Activated gamma-delta T cell treated with anti-CD3 and anti-CD28 coated beads, Interleukin-2, amount 50 U/mL, for 16 hours (primary cell): ENCODE measurements around the gene ERN1.
A peak's percentile ranks its signal among the peaks of the same experiment; 100 is the strongest.

Experiments used
- DNase-seq: peaks from one replicate; pipeline ENCODE4 v3.0.0-alpha.2; 2020; ENCODE audit warnings: low read depth

The ERN1 gene

DNA sequence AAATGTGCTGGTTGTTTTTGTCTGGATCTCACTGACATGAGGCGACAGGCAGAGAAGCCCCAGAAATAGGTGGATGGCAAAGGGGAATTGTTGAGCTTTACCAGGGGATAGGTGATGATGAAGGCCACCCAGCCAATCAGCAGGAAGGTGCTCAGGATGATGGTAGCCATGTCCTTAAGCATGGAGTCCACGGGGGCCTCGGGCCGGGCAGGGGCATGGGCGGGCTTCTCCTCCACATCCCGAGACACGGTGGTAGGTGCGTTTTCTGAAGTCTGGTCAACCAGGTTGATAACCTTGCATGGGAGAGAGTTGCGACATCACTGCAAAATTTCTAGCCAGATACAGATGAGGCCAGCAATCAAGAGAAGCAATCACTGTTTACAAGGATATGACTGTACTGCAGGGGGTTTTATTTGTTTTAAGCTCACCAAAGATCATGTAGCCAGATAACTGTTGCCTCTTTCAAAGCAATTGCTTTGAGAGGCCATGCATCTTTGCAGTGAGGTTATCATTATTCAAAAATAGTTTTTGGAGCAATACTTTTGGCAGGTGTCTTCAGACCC, 72.2 kb downstream of the ERN1 start:
- no peak for DNase-seq

DNA sequence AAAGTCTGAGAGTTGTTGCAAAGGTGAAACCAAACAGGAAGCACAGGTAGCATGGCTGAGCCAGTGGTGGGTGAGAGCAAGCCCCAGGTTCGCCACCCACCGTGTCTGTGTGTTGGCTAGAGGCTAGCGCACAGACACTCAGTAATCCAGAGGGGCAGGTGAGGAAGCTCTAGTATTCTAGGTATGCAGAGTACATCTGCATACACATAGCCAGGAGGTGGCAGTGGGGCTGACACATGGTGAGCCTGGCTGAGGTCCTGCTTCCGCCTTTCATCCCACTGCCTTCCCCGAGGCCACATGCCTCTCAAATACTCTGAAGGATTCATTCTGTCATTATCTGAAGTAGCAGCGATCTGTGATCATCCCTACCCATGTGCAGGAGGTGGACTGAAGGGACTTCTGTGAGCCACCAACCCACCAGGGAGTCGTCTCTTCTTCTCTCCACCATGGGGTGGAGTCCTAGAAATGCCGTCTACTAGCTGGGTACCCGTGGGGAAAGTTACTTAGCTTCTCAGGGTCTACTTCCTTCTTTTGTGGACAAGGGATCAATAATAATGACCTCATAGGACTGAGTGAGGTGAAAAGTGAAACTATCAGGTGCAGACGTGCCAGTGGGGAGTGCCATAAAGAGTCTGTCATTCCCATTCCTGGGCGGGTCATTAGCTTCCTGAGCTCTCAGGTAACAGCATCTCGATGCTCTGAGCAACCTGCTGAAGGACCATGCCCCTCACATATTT, 73.5 kb downstream of the ERN1 start:
- DNase-seq = no peak

DNA sequence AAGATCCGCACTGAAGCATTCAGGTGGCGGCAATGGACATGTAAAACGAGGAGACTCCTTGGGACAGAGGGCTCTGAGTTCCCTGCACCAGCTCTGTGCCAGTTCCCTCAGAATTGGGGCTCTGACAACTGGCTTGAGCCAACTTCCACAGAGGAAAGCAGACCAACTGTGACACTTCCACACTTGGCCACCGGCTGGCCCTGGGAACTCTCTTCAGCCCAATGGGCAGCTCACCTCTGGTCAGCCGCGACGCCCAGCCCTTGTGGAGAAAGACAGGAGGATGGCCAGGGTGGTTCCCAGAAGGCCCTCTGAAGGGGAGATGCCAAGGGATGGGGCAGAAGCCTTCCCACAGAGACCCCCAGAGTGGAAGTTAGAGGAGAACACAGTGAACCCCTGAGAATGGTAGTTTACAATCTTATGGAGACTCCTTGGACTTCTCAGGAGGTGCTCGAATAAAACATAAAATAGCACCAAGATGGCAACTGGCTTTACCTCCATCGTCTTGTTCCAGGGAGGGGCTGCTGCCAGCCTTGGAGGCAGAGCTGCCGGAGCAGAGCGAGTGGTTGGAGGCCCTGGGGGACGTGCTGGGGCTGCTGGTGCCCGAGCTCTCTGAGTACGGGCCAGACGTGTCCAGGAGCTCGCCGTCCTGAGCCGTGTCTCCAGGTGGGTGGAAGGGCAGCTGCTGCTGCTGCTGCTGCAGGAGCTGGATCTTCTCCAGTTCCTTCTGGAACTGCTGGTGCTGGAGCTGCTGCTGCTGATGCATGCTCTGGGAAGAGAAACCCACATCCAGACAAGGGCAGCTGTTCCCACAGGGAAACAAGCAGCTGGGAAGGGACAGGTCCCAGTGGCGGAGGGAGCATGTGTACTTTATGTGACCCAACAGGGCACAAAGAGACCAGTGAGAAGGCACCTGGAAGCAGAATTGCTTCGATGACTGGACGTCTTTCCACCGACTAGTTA, 74.5 kb downstream of the ERN1 start:
- no peak for DNase-seq

DNA sequence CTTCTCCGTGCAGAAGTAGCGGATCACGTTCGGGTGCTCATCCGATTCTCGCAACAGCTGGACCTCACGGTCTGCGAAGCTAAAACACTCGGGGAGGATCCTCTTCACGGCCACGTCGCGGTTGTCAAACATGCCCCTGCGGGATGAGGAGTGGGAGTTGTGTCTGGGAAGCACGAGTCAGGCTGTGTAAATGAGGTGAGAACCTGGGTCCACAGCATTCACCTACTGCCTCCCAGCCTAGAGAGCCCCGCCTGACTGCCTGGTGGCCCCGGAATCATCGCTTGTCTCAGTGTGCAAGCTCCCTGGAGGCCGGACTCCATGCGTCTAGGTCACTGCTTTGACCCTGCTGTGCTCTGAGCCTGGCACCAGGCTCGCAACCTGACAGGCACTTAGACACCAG, 75.6 kb downstream of the ERN1 start:
- no peak for DNase-seq

DNA sequence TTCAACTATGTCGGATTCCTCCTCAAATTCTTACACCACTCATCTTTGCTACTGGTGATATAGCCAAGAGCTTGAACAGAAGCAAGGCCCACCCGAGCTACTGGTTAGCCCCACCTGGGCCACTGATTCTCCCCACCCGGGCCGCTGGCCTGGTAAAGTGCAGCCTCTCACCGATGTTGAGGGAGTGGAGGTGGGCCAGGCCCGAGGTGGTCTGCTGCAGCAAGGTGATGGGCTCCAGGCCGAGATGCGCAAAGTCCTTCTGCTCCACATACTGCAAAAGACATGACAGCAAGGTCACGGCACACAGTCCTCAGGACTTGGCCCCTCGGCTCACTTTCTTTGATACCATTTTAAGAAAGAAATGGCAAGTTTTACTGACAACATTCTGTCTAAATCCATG, 76.8 kb downstream of the ERN1 start:
- no peak for DNase-seq

DNA sequence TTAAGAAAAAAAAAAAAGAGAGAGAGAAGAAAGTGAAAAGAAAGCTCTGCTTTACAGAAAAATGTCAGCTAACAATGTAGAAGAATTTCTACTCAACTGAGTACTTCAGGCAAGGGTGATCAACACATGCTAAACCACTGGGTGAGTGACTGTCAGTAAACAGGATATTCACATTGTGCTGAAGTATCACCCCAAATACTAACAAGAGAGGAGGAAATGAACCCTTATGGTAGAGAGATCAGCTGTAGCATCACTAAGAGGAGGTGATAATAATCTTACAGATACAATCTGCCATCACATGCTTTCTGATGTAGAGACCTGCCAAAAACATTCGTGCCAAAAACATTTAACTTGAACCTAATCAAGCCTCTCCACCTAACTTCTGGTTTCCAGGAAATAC, 78.8 kb downstream of the ERN1 start:
- DNase-seq = no peak

DNA sequence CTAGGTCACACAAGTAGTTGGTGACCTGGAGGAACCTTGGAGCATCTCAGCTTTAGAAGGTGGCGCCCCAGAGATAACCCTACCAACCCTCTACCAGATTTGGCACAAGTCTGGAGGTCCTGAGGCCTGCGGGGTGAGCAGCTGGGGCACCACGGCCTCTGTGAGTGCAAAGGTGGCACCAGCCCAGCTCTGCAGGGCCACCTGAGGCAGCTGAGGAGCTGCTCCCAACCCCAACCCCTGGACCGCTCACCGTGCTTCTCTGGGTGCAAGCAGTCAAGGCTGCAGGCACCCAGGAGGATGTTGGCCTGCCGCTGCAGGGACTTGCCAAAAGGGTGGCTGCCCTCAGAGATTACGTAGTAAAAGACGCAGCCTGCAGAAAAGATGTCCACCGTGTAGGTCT, 81.1 kb downstream of the ERN1 start:
- DNase-seq = no peak

DNA sequence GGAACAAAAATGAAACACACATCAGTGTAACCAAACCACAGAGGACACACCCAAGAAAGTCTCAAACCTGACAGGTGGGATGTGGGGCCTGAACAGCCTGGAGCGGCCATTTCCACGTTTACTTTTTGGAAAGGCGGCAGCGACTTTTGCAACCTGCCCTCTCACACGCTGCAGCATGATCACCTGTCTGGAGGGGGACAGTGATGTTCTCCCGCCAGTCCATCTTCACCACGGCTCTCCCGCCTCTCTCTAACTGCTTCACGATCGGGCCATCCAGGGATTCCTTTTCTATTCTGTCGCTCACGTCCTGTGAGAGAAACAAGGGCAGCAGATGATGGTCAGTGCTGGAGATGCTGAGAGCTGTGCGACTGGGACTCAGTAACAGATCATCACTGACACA, 84.8 kb downstream of the ERN1 start:
- DNase-seq = no peak

DNA sequence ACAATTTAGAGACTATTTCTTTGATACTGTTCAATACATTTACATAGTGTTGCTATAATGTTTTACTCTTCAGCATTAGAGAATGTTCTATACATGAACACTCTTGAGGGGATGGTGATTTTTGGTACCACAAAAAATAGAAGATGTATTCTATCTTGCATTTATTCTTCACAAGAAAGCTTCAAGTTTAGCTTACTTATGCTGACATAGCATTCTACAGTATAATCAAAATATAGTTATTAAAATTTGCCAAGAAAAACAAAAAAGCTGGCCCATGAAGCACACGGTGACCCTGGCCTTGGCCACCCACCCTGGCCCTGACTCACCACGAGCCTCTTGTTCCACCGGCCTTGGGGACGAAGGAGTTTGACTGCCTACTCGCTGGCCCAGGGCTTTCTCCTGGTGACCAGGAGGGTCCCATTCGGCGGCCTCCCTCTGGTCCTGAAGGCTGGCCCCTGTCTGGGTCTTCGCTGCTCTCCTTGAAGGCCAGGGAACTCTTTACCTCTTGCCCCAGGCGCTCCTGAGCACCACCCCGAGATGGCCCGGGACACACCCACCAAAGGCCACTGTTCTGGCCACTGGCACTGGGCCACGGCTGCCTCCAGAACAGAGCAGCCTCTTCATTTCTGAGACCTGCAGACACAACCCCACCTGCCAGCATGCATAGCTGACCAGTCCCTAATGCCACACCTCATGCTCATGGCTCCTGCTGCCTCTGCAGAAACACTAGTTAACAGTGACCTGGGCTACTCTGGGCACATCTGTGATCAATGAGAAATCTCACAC, 87.1 kb downstream of the ERN1 start:
- DNase-seq = no peak

DNA sequence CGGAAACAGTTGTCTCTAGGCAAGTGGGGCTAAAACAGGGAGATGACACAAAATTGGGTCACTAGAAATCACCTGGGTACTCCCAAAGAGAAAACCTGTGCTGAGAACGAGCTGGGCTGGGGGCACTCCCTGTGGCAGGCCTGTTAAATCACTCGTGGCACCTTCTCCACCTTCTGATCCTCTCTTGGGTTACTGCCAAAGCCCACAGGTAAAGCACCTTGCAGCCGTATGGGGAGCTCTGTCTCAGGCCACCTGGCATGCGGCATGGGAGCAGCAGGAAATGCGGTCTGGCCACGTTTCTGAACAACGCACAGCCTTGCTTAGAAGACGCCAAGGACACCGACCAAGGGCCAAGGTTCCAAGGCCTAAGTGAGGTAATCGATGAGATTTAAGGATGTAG, 88.0 kb downstream of the ERN1 start:
- DNase-seq = no peak

DNA sequence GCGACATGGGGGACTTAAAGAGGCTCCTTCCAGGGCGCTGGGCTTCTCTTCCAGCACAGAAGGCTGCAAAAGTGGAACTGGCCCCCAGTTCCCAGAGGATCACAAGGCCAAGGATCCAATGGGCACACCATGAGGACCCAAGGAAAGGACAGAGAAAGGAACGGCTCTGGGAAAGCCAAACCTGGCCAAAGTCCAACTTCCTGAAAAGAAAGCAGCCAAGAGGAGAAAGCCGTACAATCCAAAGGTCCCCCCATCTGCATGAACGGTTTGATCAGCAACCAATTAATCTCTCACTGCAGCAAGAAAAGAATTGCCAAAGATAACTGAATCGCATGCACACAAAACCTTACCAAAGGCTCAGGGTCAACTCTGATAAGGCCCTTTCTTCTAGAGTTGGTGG, 89.7 kb downstream of the ERN1 start:
- DNase-seq = no peak

DNA sequence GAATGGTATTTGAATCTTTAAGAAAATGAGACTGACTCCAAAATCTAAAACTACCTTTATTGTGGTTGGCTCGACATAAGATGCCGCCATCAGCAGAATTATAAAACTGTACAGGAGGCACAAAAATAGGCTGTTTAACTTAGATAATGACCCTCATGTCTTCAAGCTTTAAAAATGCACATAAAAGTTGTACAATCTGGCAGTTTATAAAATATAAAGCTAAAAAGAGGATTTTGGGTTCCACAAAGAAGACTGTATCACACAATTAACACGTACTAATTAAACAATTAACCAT, 90.9 kb downstream of the ERN1 start:
- no peak for DNase-seq

DNA sequence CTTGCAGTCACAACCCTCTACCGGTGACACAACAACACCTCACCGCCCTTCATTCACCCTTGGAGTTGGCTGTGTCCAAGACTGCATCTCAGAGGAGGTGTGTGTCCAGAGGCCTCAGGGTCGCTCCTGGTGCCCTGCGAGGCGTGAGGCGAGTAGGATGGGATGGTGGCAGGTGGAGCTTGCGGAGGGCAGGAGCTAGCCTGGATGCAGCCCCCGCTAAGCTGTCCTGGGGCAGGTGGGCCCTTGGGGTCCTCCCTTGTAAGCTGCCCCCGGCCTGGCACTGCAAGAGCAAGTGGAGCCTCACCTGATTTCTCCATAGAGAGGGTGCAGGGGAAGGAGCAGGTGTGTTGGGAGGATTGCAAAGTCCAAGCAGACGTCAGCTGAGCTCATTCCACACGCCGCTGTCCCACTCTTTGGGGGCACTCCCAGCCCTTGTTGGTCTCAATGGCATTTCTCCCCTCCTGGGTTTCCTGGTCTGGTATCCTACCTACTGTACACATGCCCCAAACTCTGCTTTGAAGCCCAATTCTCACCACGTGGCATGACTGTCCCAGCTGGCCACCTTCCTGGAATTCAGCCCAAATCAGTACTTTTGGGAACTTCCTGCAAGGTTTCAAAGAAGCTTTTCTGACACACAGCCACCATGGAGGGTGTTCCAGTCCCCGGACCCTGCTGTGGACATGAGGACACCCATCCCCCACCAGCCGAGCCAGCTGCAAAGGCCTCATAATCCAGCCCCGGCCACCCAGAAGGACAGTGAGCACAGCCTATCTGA, 91.4 kb downstream of the ERN1 start:
- no peak for DNase-seq

DNA sequence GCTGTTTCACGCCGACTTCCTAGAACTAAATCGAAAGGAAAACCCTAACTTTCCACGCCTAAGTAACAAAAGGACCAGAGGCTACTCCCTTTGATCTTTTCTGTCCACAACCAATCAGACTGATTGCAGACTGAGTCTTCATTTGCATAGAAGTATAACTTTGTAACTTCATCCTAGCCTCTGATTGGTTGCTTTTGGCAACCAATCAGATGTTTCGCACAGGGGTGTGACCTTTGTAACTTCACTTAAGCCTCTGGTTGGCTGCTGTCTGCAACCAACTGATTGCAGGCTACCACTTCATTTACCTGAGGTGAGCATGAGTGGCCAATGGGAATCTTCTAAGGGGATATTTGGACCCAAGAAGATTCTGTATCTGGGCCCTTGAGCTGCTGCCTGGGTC, 92.1 kb downstream of the ERN1 start:
- no peak for DNase-seq

DNA sequence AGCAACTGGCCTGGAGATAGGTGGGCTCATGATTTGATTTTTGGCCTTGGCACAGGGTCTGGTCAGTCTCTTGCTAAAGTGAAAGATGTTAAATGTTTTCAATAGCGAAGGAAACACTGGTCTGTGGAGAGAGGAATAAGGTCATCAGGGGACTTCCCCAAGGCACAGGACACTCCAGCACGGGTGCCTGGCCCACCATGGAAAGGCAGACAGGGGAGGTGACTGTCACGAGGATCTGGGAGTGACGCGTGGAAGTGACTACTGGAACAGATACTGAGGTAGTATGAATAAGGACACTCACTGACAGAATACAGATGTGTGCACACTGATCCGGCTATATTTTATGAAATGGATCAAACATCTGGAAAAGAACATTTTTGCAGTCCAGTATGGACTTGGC, 92.8 kb downstream of the ERN1 start:
- no peak for DNase-seq

DNA sequence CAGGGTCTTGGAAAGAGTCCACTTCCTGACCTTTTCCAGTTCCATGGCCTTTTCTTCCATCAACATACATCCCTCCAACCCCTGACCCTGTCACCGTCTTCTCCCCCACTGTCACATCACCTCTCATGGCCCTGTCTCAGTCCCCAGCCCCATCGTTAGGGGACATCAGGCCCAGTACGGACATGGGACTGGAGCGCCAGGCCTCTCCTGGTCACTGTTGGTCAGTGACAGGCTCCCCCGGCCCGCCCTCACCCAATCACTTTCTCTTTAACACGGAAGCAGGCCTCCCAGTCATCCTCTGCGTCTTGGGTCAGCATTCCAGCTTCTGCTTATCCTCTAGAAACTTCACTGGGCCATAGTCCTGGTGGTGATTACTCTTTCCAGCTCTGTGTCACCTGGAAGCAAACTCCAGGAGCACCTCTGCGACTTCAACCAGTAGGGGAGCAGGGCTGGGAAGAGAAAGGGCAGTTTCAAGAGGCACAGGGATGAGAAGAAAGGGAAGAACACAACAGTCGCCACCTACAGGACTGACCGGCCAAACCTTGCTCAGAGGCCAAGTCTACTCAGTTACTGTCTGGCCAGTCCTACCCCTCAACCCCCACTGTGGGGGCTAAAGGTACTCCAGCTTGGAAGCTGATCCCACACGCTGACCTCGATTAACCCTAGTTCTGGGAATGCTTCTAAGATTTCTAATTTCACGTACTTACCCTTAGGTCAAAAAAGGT, 93.6 kb downstream of the ERN1 start:
- no peak for DNase-seq

DNA sequence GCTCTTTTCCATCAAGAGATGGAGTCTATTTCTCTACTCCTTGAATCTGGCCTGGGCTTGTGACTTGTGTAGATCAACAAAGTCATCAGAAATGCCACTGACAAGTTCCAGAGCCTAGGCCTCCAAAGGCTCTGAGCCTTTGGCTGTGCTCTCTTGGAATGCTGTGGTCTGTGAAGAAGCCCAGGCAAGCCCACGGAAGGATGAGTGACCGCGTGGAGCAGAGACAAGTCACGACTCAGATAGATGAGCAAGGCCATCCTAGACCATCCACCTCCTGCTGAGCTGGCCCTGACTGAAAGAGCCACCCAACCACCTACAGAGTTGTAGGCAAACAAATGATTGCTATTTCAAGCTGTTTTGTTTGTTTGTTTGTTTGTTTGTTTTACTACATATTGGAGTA, 97.9 kb downstream of the ERN1 start:
- DNase-seq = no peak

DNA sequence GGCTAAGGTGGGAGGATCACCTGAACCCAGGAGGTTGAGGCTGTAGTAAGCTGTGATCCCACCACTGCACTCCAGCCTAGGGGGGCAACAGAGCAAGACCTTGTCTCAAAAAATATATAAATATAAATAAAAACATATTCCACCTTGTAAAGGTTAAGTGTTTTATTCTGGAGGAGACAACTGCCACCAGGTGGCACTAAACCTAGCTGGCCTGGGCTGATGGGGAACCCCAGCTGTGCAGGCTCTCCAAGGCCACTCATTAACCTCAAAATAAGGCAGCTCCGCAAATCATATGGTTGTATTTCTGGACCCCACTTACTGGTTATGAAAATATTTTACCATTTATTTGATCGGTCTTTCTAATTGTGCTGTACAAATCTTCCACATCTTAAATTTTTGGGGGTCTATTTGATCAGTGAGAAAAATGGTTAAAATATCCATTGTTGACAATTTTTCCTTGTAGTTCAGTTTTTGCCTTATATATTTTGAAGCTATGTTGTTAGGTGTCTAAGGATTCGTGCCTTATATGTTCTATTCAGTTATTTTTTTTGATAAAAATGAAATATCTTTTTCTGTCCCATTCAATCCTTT, 101.0 kb downstream of the ERN1 start:
- DNase-seq = peak; percentile 61

DNA sequence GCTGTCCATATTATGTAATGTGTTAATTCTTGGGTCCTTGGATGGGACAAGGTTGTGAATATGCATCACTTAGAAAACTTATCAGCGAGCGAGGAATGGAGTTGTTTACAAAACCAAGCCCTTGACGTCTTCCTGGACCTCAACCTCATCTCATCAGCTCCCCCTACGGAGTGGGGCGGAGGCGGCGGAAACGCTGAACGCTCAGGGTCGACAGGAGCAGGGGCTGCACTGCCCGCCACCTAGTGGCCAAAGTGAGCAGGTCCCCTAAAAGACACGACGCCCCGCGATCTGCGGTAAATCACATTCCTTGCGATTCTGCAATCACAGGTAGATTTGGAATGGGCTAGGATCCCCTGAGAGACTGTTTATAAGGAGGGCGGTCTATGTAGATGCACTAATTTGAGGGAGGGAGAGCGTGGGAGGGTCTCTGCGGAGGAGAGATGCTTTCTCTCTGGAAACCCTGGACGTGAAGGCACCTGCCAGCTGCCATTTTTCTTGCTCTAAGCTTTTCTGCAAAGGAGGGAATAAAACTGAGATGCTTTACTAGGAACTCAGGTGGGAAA, 104.1 kb downstream of the ERN1 start:
- peak; percentile 84 for DNase-seq
